WTC11 (cell line): ENCODE results near the gene ATP6V1A.

Source experiments
- CTCF ChIP-seq: fragments of 200-600 bp; IDR thresholded peaks from 2 replicates; pipeline ENCODE4 v1.8.0; 2022; ENCODE audit warnings: antibody characterized with exemption
- MAX ChIP-seq: sonication (generic); formaldehyde crosslinking; IDR thresholded peaks from 2 replicates; pipeline ENCODE4 v1.8.0; 2022; ENCODE audit warnings: mild to moderate bottlenecking, missing genetic modification reagents
- RELA ChIP-seq: sonication (generic); formaldehyde crosslinking; IDR thresholded peaks from 2 replicates; pipeline ENCODE4 v1.8.1; 2022; ENCODE audit warnings: missing genetic modification reagents, mild to moderate bottlenecking, borderline replicate concordance
- USF2 ChIP-seq: sonication (generic); formaldehyde crosslinking; IDR thresholded peaks from 2 replicates; pipeline ENCODE4 v1.8.1; 2023; ENCODE audit warnings: mild to moderate bottlenecking, missing genetic modification reagents, moderate library complexity
- ZBTB43 ChIP-seq: sonication (generic); formaldehyde crosslinking; IDR thresholded peaks from 2 replicates; pipeline ENCODE4 v1.8.1; 2023; ENCODE audit warnings: mild to moderate bottlenecking, missing genetic modification reagents
- TF ChIP-seq, protein P1 (sequence below): fragments of 250-450 bp; sonication (Bioruptor Pico); IDR thresholded peaks from 2 replicates; pipeline ENCODE4 v2.1.2; 2022; ENCODE audit warnings: mild to moderate bottlenecking, moderate library complexity

DNA sequence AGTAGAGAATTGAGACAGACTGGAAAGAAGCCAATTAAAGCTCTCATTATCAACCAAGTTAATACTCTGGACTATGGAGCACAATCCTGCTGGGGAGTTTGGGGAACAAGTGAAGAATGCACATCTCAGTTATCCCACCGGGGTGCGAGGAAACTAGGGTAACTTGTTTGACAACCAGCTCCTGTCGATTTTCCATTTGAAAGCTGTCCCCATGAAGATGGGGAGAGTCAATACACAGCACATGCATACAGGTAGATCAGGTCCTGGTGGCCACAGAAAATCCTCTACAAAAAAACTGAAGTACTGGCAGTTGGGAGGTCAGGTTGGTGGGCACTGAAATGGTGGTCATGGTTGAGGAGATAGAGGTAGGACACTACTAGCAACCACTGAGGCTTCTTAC is 66.0 kb downstream of the ATP6V1A start:
- no peak for TF ChIP-seq MAX (CRISPR knock-in tag)
- no peak for TF ChIP-seq CTCF
- TF ChIP-seq RELA (CRISPR knock-in tag), result no peak
- TF ChIP-seq, protein P1, sequence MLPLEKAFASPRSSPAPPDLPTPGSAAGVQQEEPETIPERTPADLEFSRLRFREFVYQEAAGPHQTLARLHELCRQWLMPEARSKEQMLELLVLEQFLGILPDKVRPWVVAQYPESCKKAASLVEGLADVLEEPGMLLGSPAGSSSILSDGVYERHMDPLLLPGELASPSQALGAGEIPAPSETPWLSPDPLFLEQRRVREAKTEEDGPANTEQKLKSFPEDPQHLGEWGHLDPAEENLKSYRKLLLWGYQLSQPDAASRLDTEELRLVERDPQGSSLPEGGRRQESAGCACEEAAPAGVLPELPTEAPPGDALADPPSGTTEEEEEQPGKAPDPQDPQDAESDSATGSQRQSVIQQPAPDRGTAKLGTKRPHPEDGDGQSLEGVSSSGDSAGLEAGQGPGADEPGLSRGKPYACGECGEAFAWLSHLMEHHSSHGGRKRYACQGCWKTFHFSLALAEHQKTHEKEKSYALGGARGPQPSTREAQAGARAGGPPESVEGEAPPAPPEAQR (CRISPR knock-in tag), result no peak
- TF ChIP-seq USF2 (CRISPR knock-in tag), result no peak
- no peak for TF ChIP-seq ZBTB43 (CRISPR knock-in tag)
